GM18505 (cell line): ENCODE data around the gene KRT78.
"Not testable (repeated sequence)": the region's sequence is repeated elsewhere in the genome, so short reads cannot be mapped to it uniquely, and the experiment has no call there.

Experiments
- ATAC-seq: cut with Tn5 transposase; IDR thresholded peaks from one replicate; pipeline ENCODE4 v1.9.1; 2021; ENCODE audit not compliant: unreplicated experiment
- POLR2A ChIP-seq: IDR thresholded peaks from 4 replicates; pipeline ENCODE4 v1.6.1; 2011; ENCODE audit warnings: borderline replicate concordance; ENCODE audit not compliant: insufficient read depth, insufficient read length; ENCODE audit errors: extremely low read depth

Gene KRT78

GRCh38 chr12:52865090-52865944 is 16.5 kb upstream of the KRT78 start:
- no peak for ATAC-seq

GRCh38 chr12:52862023-52862422 is 13.2 kb upstream of the KRT78 start:
- no peak for ATAC-seq
- TF ChIP-seq POLR2A, result no peak

More at GRCh38 chr12:52865090-52865944, 16.5 kb upstream of the KRT78 start:
- TF ChIP-seq POLR2A, result no peak

- ATAC-seq, result no peak
- TF ChIP-seq POLR2A, result no peak
Observed at GRCh38 chr12:52861511-52861910, 12.7 kb upstream of the KRT78 start.

- no peak for TF ChIP-seq POLR2A
- no peak for ATAC-seq
Observed at GRCh38 chr12:52860102-52860823, 11.5 kb upstream of the KRT78 start.

GRCh38 chr12:52857500-52857899 is 8.7 kb upstream of the KRT78 start:
- ATAC-seq, result no peak
- TF ChIP-seq POLR2A, result no peak

GRCh38 chr12:52856787-52857186 is 8.0 kb upstream of the KRT78 start:
- ATAC-seq, result no peak
- no peak for TF ChIP-seq POLR2A

GRCh38 chr12:52856077-52856476 is 7.3 kb upstream of the KRT78 start:
- ATAC-seq, result not testable (repeated sequence)

GRCh38 chr12:52851787-52852186 is 3.0 kb upstream of the KRT78 start:
- no peak for ATAC-seq

GRCh38 chr12:52850681-52851080 is 1.9 kb upstream of the KRT78 start:
- no peak for TF ChIP-seq POLR2A
- no peak for ATAC-seq

More at GRCh38 chr12:52851787-52852186, 3.0 kb upstream of the KRT78 start:
- no peak for TF ChIP-seq POLR2A

- TF ChIP-seq POLR2A, result no peak
- ATAC-seq, result no peak
Observed at GRCh38 chr12:52849511-52849910, 717 bp upstream of the KRT78 start.

GRCh38 chr12:52847335-52848102 is 1.3 kb downstream of the KRT78 start:
- no peak for TF ChIP-seq POLR2A
- no peak for ATAC-seq

- TF ChIP-seq POLR2A, result no peak
- ATAC-seq, result no peak
Observed at GRCh38 chr12:52846356-52846970, 2.3 kb downstream of the KRT78 start.

- no peak for TF ChIP-seq POLR2A
- ATAC-seq, result no peak
Observed at GRCh38 chr12:52845946-52846345, 2.8 kb downstream of the KRT78 start.
